HFFc6 (cell line): ENCODE data around the gene TRAF4. TPM values are rescaled to one million over a fixed set of nuclear protein-coding genes. Genes with fewer than 3 reads are reported as not detected.

Experiments
- DNase-seq: peaks from one replicate; pipeline ENCODE4 v3.0.0-alpha.2; 2018
- H3K27ac Mint-ChIP-seq: 2 replicates; pipeline ENCODE4 v1.8.0; 2020; ENCODE audit warnings: mild to moderate bottlenecking, mixed read lengths
- H3K27me3 Mint-ChIP-seq: 2 replicates; pipeline ENCODE4 v1.8.0; 2021; ENCODE audit warnings: mild to moderate bottlenecking, moderate library complexity, mixed read lengths; ENCODE audit not compliant: insufficient read depth
- H3K36me3 Mint-ChIP-seq: 2 replicates; pipeline ENCODE4 v1.8.0; 2021; ENCODE audit warnings: low read depth, mixed read lengths
- H3K4me1 Mint-ChIP-seq: 2 replicates; pipeline ENCODE4 v1.8.0; 2020; ENCODE audit warnings: low read depth, mixed read lengths
- H3K4me3 Mint-ChIP-seq: 2 replicates; pipeline ENCODE4 v1.8.0; 2020; ENCODE audit warnings: mild to moderate bottlenecking, moderate library complexity, mixed read lengths
- H3K9me3 Mint-ChIP-seq: 2 replicates; pipeline ENCODE4 v1.8.0; 2020; ENCODE audit warnings: mild to moderate bottlenecking, mixed read lengths
- CTCF ChIP-seq: fragments of 200-600 bp; sonication (generic); IDR thresholded peaks from 2 replicates; pipeline ENCODE4 v1.5.0; 2021; ENCODE audit warnings: antibody characterized with exemption, mild to moderate bottlenecking
- total RNA-seq, 6 experiments: library from RNA; stranded (reverse); fragmentation: NEBNext Ultra II Directional; extraction: Animal tissue kit (Norgen Biotek cat#: 25700); gene quantifications; 2 replicates in 1 of 6; 3 replicates in 5 of 6; pipeline ENCODE4 v1.2.3, GENCODE V29; 2021

The TRAF4 gene
- total RNA-seq, 6 experiments from 2014 or later: 48.0 to 61.3 (median 53.8) TPM

GRCh38 chr17:28702026-28702751 is 41.6 kb upstream of the TRAF4 start:
- Mint-ChIP-seq H3K4me3 (no peak overlapping the region), H3K9me3 (no peaks in the 10 kb centered on the region), H3K36me3 (peaks cover 26% of the 10 kb centered on the region), H3K4me1 (no peaks in the 10 kb centered on the region), H3K27me3 (no peaks in the 10 kb centered on the region; the same call in 1 of the 2 replicates), H3K27ac (no peak overlapping the region; the same call in 1 of the 2 replicates)
- no peak for DNase-seq
- no peak for TF ChIP-seq CTCF

- peaks cover 22% of the 10 kb centered on the region for H3K36me3 Mint-ChIP-seq
- TF ChIP-seq CTCF: no peak
- H3K9me3 Mint-ChIP-seq: no peaks in the 10 kb centered on the region
- H3K4me3 Mint-ChIP-seq: no peak overlapping the region
- no peak overlapping the region for H3K27ac Mint-ChIP-seq
- DNase-seq: no peak
- no peaks in the 10 kb centered on the region; the same call in 1 of the 2 replicates for H3K27me3 Mint-ChIP-seq
- no peaks in the 10 kb centered on the region for H3K4me1 Mint-ChIP-seq
Observed at GRCh38 chr17:28702752-28703150, 41.1 kb upstream of the TRAF4 start.

- DNase-seq: no peak
- no peaks in the 10 kb centered on the region for H3K4me1 Mint-ChIP-seq
- no peak overlapping the region for H3K27ac Mint-ChIP-seq
- H3K4me3 Mint-ChIP-seq: no peak overlapping the region
- H3K9me3 Mint-ChIP-seq: no peaks in the 10 kb centered on the region
- no peaks in the 10 kb centered on the region; the same call in 1 of the 2 replicates for H3K27me3 Mint-ChIP-seq
- peaks cover 22% of the 10 kb centered on the region for H3K36me3 Mint-ChIP-seq
- TF ChIP-seq CTCF: no peak
Observed at GRCh38 chr17:28703552-28704218, 40.1 kb upstream of the TRAF4 start.

- DNase-seq: no peak
- Mint-ChIP-seq H3K9me3 (no peaks in the 10 kb centered on the region), H3K4me1 (no peaks in the 10 kb centered on the region), H3K27me3 (no peaks in the 10 kb centered on the region; the same call in 1 of the 2 replicates), H3K36me3 (peaks cover 22% of the 10 kb centered on the region), H3K4me3 (no peak overlapping the region), H3K27ac (no peak overlapping the region)
- no peak for TF ChIP-seq CTCF
Observed at GRCh38 chr17:28704219-28704858, 39.5 kb upstream of the TRAF4 start.

- Mint-ChIP-seq H3K9me3 (no peaks in the 10 kb centered on the region), H3K4me1 (no peaks in the 10 kb centered on the region), H3K27me3 (no peaks in the 10 kb centered on the region; the same call in 1 of the 2 replicates), H3K4me3 (no peak overlapping the region), H3K27ac (peak overlapping the region; percentile 62), H3K36me3 (peaks cover 22% of the 10 kb centered on the region)
- no peak for TF ChIP-seq CTCF
- no peak for DNase-seq
Observed at GRCh38 chr17:28705074-28705659, 38.6 kb upstream of the TRAF4 start.
